Measurements from ENCODE around the gene STX1A. TPM values are rescaled to one million over a fixed set of nuclear protein-coding genes. Genes with fewer than 3 reads are reported as not detected.

The STX1A gene
- total RNA-seq, 4 donors from 2014 or later = 3.6 to 10.4 (median 4.8) TPM

DNA sequence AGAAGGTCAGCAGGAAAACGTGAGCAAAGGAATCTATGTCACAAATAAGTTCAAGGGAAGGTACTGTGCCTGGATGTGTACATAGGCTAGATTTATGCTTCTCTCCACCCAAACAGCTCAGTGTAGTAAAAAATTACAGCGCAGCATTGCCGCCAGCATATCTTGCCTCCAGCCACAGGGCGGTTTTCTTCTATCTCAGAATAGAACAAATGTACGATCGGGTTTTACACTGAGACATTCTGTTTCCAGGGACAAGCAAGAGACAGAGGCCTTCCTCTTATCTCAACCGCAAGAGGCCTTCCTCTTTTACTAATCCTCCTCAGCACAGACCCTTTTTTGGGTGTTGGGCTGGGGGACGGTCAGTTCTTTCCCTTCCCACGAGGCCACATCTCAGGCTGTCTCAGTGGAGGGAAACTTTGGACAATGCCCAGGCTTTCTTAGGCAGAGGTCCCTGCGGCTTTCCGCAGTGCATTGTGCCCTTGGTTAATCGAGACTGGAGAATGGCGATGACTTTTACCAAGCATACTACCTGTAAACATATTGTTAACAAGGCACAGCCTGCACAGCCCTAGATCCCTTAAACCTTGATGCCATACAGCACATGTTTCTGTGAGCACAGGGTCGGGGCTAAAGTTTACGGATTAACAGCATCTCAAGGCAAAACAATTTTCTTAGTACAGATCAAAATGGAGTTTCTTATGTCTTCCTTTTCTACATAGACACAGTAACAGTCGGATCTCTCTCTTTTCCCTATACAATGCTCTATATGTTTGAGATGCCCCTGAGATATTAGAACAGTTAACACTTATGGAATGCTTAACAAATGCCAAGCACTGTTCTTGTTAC is 30.7 kb upstream of the STX1A start:
- DNase-seq (ENCODE audit: low spot score) (no peak), ATAC-seq (ENCODE audit: low FRiP score) (no peak)

DNA sequence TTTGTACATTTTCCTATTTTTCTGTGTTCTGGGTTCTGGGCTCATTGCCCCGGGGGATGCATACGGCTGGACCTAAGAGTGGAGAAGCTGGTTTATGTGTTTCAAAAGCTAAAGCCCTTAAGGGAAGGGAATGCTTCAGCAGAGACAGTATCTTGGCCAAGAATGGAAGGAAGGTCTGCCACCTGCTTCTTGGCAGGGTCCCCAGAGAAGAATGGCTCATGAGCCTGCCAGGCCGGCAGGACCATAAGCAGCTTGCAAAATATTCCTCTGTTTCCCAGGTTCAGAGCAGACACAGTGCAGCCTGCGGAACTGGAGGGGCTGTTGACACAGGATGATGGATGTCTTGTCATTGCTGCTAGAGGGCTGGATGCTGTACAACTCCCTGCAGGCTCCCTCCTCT is 26.9 kb upstream of the STX1A start:
- TF ChIP-seq, protein P1, sequence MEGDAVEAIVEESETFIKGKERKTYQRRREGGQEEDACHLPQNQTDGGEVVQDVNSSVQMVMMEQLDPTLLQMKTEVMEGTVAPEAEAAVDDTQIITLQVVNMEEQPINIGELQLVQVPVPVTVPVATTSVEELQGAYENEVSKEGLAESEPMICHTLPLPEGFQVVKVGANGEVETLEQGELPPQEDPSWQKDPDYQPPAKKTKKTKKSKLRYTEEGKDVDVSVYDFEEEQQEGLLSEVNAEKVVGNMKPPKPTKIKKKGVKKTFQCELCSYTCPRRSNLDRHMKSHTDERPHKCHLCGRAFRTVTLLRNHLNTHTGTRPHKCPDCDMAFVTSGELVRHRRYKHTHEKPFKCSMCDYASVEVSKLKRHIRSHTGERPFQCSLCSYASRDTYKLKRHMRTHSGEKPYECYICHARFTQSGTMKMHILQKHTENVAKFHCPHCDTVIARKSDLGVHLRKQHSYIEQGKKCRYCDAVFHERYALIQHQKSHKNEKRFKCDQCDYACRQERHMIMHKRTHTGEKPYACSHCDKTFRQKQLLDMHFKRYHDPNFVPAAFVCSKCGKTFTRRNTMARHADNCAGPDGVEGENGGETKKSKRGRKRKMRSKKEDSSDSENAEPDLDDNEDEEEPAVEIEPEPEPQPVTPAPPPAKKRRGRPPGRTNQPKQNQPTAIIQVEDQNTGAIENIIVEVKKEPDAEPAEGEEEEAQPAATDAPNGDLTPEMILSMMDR (IDR thresholded peaks at IDR 0.05) = no peak
- ATAC-seq (ENCODE audit: low FRiP score) (no peak), DNase-seq (ENCODE audit: low spot score) (no peak)

More for the DNA sequence above, 30.7 kb upstream of the STX1A start:
- TF ChIP-seq, protein P1 (IDR thresholded peaks at IDR 0.05) = no peak

DNA sequence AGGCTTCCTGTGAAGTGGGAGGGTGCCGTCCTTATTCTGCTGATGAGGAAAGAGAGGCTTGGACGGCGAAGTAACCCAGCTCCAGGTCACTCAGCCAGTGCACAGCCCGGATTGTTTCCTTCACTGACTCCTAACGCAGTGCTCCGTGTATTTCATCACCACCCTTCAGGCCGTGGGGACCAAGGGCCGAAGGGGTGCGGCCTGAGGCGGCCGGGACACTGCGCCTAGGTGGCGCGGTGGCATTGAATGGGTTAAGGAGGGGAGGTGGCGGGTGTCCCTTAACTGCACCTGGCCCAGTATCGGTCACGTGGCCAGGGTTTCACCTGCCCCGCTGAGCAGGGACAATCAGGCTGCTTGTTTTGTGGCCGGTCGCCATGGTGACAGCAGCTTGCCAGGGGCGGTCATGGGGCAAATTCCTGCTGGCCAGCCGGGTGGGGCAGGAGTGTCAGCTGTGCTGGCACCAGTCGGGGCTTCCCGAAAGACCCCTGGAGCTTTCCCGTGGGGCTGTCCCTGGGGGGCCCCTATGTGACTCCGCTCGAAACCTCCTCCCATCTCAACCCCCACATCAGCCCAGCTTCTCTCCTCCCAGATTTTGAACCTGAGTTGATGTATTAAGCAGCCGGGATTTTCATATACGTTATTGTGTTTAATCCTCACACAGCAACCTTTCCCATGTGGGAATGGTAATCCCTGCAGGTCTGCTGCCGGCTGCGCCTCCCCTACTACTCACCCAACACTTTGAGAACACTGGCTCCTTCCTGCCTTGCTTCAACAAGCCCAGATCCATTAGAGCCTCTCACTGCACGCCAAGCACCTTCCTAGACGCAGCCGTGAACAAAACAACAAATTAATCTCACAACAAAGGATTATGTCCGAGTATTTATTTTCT is 23.5 kb upstream of the STX1A start:
- DNase-seq (ENCODE audit: low spot score) (no peak), ATAC-seq (ENCODE audit: low FRiP score) (no peak)
- TF ChIP-seq, protein P1 (IDR thresholded peaks at IDR 0.05) = no peak

DNA sequence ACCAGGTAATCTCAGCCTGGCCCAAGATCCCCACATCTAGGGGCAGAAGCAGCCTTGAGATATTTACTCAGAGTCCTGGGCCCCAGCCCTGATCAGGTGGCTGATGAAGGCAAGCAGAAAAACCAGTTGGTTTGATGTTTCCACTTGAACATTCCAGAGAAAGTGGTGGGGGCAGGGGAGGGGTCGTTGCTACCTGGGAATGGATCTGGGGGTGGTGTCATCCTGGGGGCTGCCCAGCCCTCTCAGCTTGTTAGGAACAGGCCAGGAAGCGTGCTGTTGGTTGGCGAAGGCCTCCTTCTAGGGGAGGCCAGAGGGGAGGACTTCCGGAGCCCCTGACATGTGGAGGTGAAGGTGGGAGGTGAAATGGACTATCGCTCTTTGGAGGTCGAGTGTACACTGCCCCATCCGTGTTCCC is 22.9 kb upstream of the STX1A start:
- ATAC-seq (ENCODE audit: low FRiP score) = no peak
- TF ChIP-seq, protein P1 (IDR thresholded peaks at IDR 0.05) = no peak
- DNase-seq (ENCODE audit: low spot score) = no peak

DNA sequence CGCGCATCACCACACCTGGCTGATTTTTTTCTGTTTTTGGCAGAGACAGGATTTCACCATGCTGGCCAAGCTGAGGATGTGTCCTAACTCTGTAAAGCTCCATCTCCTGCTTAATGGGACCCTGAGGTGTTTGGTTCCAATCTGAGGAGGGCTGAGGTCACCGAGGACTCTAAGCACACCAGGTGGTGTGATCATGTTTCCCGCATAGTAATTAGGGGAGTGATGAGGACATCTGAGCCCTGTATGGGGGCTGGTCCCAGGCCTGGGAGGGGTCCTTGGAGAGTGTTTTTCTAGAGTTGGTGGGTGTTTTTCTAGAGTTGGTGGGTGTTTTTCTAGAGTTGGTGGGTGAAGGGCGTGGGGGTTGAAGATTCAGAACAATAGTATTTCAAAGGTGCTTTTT is 22.1 kb upstream of the STX1A start:
- ATAC-seq (ENCODE audit: low FRiP score) (no peak), DNase-seq (ENCODE audit: low spot score) (no peak)
- TF ChIP-seq, protein P1 (IDR thresholded peaks at IDR 0.05) = no peak

DNA sequence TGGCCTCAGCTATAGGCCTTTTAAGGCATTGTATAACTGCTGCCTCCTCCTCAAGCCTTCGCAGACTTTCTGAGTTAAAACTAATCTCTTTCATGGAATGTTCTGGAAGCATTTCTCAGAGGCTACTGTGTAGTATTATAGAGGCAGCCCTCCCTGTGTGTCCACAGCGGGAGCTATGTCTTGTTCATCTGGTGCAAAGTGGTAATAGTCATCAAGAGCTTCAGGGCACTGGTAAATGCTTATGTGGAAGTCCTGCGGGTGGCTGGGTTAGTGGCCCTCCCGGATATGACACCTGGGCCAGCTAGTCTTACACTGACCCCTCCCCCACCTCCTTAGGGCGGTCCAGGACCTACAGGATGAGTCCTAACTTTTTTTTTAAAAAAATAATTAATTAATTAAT is 21.3 kb upstream of the STX1A start:
- no peak for ATAC-seq (ENCODE audit: low FRiP score)
- no peak for DNase-seq (ENCODE audit: low spot score)
- TF ChIP-seq, protein P1 (IDR thresholded peaks at IDR 0.05) = no peak

Data from omental fat pad (tissue), 4 donors.